DND-41 (cell line): Measurements from ENCODE around the gene ADCK1.

ENCODE experiments used
- CTCF ChIP-seq: IDR thresholded peaks from 2 replicates; pipeline ENCODE4 v1.5.1; 2012; ENCODE audit warnings: borderline replicate concordance, low read length, moderate library complexity, mild to moderate bottlenecking; ENCODE audit not compliant: poor library complexity, severe bottlenecking; ENCODE audit errors: extremely low read depth
- EZH2 ChIP-seq: IDR thresholded peaks from 3 replicates; pipeline ENCODE4 v1.6.1; 2012; ENCODE audit warnings: borderline replicate concordance, low read depth, mild to moderate bottlenecking, moderate library complexity, low read length, inconsistent platforms; ENCODE audit not compliant: severe bottlenecking

GRCh38 chr14:77838831-77839511 lies 39.1 kb downstream of the ADCK1 start:
- TF ChIP-seq CTCF (no peak), EZH2 (no peak)
